Tibial artery (tissue), 4 donors: ENCODE results near the gene TMTC2.

Experiments
- DNase-seq, 2 donors: peaks; one replicate each; pipeline ENCODE4 v3.0.0-alpha.2; 2019
- H3K27ac ChIP-seq, 2 donors: fragments of 200-600 bp; sonication (generic) in 1 of 2; 1 replicate in 1 of 2; 2 replicates in 1 of 2; pipeline ENCODE4 v1.5.1; 2018 to 2019; ENCODE audit warnings: mild to moderate bottlenecking in 1 of 2
- H3K27me3 ChIP-seq, 2 donors: fragments of 200-600 bp; sonication (generic) in 1 of 2; one replicate each; pipeline versions ENCODE4 v1.5.1 to v1.6.0; 2016 to 2019
- H3K36me3 ChIP-seq, 3 donors: fragments of 200-600 bp; sonication (generic) in 2 of 3; one replicate each; pipeline ENCODE4 v1.5.1; 2016 to 2019; ENCODE audit warnings: mild to moderate bottlenecking in 2 of 3
- H3K4me1 ChIP-seq, 4 donors: fragments of 200-600 bp; sonication (generic) in 2 of 4; 1 replicate in 3 of 4; 2 replicates in 1 of 4; pipeline ENCODE4 v1.5.1; 2016 to 2019
- H3K4me3 ChIP-seq, 2 donors: fragments of 200-600 bp; sonication (generic) in 1 of 2; 1 replicate in 1 of 2; 2 replicates in 1 of 2; pipeline ENCODE4 v1.5.1; 2018 to 2019; ENCODE audit warnings: mild to moderate bottlenecking in 2 of 2
- H3K9me3 ChIP-seq, 3 donors: fragments of 200-600 bp; sonication (generic) in 1 of 3; one replicate each; pipeline ENCODE4 v1.5.1; 2016 to 2019
- CTCF ChIP-seq, 2 experiments: fragments of 200-600 bp in 1 of 2; fragments of 450-650 bp in 1 of 2; IDR thresholded peaks; one replicate each; pipeline ENCODE4 v1.5.1; 2017 to 2019; ENCODE audit warnings: antibody characterized with exemption in 2 of 2, mild to moderate bottlenecking in 1 of 2, moderate library complexity in 1 of 2
- intact Hi-C: fragments of 100-400 bp; cut with DNase I; formaldehyde crosslinking; loops from one replicate; pipeline ENCODE4 v1.15.0; 2023; ENCODE audit warnings: low total_unique reads

TMTC2 gene

DNA sequence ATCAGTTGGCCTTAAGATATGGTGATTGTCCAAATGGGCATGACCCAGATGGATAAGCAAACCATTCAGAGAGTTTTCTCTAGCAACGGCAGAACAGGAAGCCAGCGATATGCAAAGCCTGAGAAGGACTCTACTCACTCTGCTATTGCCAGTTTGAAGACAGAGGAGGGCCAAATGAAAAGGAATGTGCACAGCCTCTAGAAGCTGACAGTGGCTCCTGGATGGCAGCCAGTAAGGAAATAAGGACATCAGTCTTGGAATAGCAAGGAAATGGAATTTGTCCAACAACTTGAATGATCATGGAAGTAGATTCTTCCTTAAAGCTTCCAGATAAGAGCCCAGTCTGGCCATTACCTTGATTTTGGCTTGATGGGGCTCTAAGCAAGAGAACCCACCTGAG, 60.0 kb downstream of the TMTC2 start:
- Histone ChIP-seq H3K27ac (no peak overlapping the region), H3K4me3 (no peak overlapping the region), H3K4me1 (no peaks in the 10 kb centered on the region), H3K27me3 (no peaks in the 10 kb centered on the region), H3K9me3 (no peaks in the 10 kb centered on the region), H3K36me3 (no peaks in the 10 kb centered on the region)
- intact Hi-C loops = no loop called here
- TF ChIP-seq CTCF (IDR thresholded peaks at IDR 0.05) = no peak
- DNase-seq = no peak

GRCh38 chr12:82749015-82749414, 62.3 kb downstream of the TMTC2 start:
- Histone ChIP-seq H3K27ac (no peak overlapping the region), H3K4me3 (no peak overlapping the region), H3K4me1 (no peaks in the 10 kb centered on the region), H3K27me3 (no peaks in the 10 kb centered on the region), H3K36me3 (no peaks in the 10 kb centered on the region), H3K9me3 (no peaks in the 10 kb centered on the region)
- TF ChIP-seq CTCF (IDR thresholded peaks at IDR 0.05) = no peak
- DNase-seq = no peak
- intact Hi-C loops = no loop called here

- no peaks in the 10 kb centered on the region for H3K27me3 ChIP-seq
- no peak for TF ChIP-seq CTCF (IDR thresholded peaks at IDR 0.05)
- DNase-seq = no peak
- no peaks in the 10 kb centered on the region for H3K36me3 ChIP-seq
- no peak overlapping the region for H3K27ac ChIP-seq
- H3K4me1 ChIP-seq = no peaks in the 10 kb centered on the region
- no peaks in the 10 kb centered on the region for H3K9me3 ChIP-seq
- intact Hi-C loops = no loop called here
- no peak overlapping the region for H3K4me3 ChIP-seq
Measured at GRCh38 chr12:82754856-82755255, 68.2 kb downstream of the TMTC2 start.

GRCh38 chr12:82756303-82756702, 69.6 kb downstream of the TMTC2 start:
- no peak for TF ChIP-seq CTCF (IDR thresholded peaks at IDR 0.05)
- H3K9me3 ChIP-seq = no peaks in the 10 kb centered on the region
- no peaks in the 10 kb centered on the region for H3K4me1 ChIP-seq
- intact Hi-C loops = no loop called here
- no peak overlapping the region for H3K27ac ChIP-seq
- H3K4me3 ChIP-seq = no peak overlapping the region
- no peaks in the 10 kb centered on the region for H3K36me3 ChIP-seq
- no peak for DNase-seq
- no peaks in the 10 kb centered on the region for H3K27me3 ChIP-seq

- Histone ChIP-seq H3K4me3 (no peak overlapping the region), H3K36me3 (no peaks in the 10 kb centered on the region), H3K27me3 (no peaks in the 10 kb centered on the region), H3K9me3 (no peaks in the 10 kb centered on the region), H3K27ac (no peak overlapping the region), H3K4me1 (no peaks in the 10 kb centered on the region)
- intact Hi-C loops = no loop called here
- TF ChIP-seq CTCF (IDR thresholded peaks at IDR 0.05) = no peak
- DNase-seq = no peak
Measured at GRCh38 chr12:82757059-82757458, 70.4 kb downstream of the TMTC2 start.

DNA sequence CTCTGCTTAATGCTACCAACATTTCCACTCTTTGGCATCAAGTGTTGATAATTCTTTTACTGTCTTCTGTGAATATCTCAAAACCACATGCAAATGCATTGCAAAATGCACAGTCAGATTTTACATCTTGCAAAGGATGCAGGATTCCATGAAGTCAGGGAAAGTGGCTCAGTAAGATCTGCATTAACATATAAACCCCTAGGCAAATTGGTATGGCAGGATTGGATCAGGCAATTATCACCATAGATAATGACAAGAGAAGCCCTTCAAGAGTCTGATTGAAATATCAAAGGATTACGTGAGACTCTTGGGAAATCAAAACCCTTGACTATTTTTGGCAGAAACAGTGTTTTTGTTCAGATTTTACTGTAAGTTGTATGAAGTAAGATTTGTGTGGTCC, 71.0 kb downstream of the TMTC2 start:
- intact Hi-C loops = no loop called here
- Histone ChIP-seq H3K27me3 (no peaks in the 10 kb centered on the region), H3K9me3 (no peaks in the 10 kb centered on the region)

More for the DNA sequence above, 71.0 kb downstream of the TMTC2 start:
- no peak overlapping the region for H3K4me3 ChIP-seq
- H3K27ac ChIP-seq = no peak overlapping the region
- no peaks in the 10 kb centered on the region for H3K4me1 ChIP-seq
- H3K36me3 ChIP-seq = no peaks in the 10 kb centered on the region
- no peak for DNase-seq
- no peak for TF ChIP-seq CTCF (IDR thresholded peaks at IDR 0.05)
